Measurements from ENCODE around the gene CECR2.
A peak's percentile ranks its signal among the peaks of the same experiment; 100 is the strongest.

Gene CECR2

DNA sequence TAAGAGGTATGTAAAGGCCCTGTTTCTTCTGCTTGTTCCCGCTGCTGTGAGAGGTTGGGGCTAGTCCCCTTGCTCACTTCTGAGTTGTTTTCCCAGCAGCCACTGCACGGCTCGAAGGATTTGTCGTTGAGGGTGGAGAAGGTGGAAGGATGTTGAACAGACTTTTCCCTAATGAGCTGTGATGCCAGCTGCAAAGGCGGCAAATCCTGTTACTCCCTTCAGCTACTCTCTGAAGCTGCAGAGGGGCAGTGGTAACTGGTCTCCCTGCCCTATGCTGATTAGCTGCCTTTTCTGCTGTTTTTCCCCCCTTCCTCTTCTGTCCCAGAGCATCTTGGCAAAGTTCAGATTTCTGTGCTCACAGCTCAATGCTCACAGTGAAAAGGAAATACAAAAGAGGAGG lies 103.7 kb downstream of the CECR2 start:
- TF ChIP-seq ELF4 (IDR thresholded peaks at IDR 0.05) (no peak), HDGF (IDR thresholded peaks at IDR 0.05; ENCODE audit: borderline replicate concordance) (no peak), FOXK2 (IDR thresholded peaks at IDR 0.05) (no peak)
- TF ChIP-seq, protein P1, sequence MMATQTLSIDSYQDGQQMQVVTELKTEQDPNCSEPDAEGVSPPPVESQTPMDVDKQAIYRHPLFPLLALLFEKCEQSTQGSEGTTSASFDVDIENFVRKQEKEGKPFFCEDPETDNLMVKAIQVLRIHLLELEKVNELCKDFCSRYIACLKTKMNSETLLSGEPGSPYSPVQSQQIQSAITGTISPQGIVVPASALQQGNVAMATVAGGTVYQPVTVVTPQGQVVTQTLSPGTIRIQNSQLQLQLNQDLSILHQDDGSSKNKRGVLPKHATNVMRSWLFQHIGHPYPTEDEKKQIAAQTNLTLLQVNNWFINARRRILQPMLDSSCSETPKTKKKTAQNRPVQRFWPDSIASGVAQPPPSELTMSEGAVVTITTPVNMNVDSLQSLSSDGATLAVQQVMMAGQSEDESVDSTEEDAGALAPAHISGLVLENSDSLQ (IDR thresholded peaks at IDR 0.05), result no peak
- CTCF ChIA-PET, result interaction anchor here (0.8 kb wide), 1 partner anchor 164 kb away, joined by 3 read pairs; no protein-coding TSS in a partner anchor
- no peak for DNase-seq (ENCODE audit: extremely low spot score)
- POLR2A ChIA-PET, result no interaction called here

DNA sequence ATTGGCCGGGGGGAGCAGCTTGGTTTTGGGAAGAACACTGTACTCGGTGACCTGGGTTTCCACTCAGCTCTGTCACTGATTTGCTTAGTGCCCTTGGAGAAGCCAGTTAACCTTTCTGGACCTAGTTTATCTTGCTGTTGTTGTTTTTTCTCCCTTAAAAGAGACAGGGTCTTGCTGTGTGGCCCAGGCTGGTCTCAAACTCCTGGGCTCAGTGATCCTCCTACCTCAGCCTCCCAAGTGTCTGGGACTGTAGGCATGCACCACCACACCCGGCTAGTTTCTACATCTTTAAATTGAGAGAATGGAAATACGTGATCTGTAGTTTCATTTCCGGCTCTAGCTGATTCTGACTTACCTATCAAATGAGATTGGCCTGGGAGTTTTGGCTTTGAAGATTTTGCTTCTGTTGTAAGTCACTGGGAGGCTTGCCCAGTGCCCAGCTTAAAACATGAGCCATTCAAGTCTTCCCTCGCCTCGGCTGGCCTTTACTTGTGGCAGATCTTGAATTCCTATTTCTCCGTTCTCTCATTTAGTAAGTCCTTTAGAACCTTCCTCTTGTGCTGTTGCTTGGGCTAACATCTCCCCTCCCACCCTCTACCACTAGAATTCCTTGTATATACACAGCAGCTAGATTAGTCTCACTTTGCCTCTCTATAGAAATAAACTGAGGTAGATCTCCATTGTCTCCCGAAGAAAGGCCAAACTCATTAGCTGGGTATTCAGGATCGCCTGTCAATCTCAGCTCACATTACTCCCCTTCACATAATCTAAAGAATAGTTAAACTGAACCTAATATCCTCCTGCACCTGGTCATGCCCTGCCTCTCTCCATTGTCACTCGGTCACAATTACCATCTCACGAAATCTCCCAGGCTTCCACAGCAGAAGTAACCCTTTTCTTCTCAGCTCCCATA lies 106.3 kb downstream of the CECR2 start:
- POLR2A ChIA-PET, result interaction anchor here (1.1 to 1.4 kb wide), 2 partner anchors 26 to 304 kb away, joined by 3 read pairs; no protein-coding TSS in a partner anchor
- CTCF ChIA-PET, result interaction anchor here (0.7 kb wide), 1 partner anchor 52 kb away, joined by 3 read pairs; no protein-coding TSS in a partner anchor
- TF ChIP-seq, protein P1 (IDR thresholded peaks at IDR 0.05), result peak; percentile 57
- no peak for TF ChIP-seq BHLHE40 (IDR thresholded peaks at IDR 0.05; ENCODE audit: borderline replicate concordance)
- no peak for DNase-seq (ENCODE audit: extremely low spot score)

DNA sequence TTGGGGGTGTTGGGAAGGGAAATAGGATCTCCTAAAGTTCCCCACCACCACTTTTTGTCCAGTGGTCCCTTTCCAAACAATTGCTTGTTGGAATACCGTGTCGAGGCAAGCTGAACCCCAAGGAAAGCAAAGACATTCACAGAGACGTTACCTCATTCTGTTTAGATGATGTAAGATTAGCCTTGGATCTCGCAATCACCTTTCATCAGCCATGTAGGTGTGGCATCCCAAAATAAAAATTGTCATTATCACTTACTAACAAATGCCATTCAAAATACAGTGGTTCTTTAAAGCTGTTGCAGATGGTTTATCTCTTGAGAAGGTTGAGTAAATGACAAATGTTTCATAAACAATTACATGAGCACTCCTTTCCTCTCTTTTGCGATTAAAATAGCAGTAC lies 107.6 kb downstream of the CECR2 start:
- DNase-seq (ENCODE audit: extremely low spot score), result no peak
- ChIA-PET POLR2A (interaction anchor here (1.0 to 1.7 kb wide), 3 partner anchors 9 to 40 kb away, joined by 3 to 5 read pairs (median 4); no protein-coding TSS in a partner anchor), CTCF (interaction anchor here (0.9 kb wide), 1 partner anchor 10 kb away, joined by 3 read pairs; no protein-coding TSS in a partner anchor)
- TF ChIP-seq TARDBP (IDR thresholded peaks at IDR 0.05), result no peak
- no peak for TF ChIP-seq CTBP1 (IDR thresholded peaks at IDR 0.05; ENCODE audit: borderline replicate concordance)
- TF ChIP-seq SUZ12 (IDR thresholded peaks at IDR 0.05), result no peak
- no peak for TF ChIP-seq ARNT (IDR thresholded peaks at IDR 0.05)
- no peak for TF ChIP-seq ELF4 (IDR thresholded peaks at IDR 0.05)
- TF ChIP-seq BHLHE40 (IDR thresholded peaks at IDR 0.05; ENCODE audit: borderline replicate concordance), result no peak
- TF ChIP-seq FOXK2 (IDR thresholded peaks at IDR 0.05), result no peak
- no peak for TF ChIP-seq L3MBTL2 (conservative IDR thresholded peaks at IDR 0.05)
- TF ChIP-seq FOXA1 (IDR thresholded peaks at IDR 0.05), result no peak
- TF ChIP-seq FOXM1 (IDR thresholded peaks at IDR 0.05; ENCODE audit: borderline replicate concordance), result no peak
- TF ChIP-seq ZNF384 (IDR thresholded peaks at IDR 0.05), result no peak
- TF ChIP-seq LEF1 (IDR thresholded peaks at IDR 0.05; ENCODE audit: borderline replicate concordance), result no peak
- no peak for TF ChIP-seq HDGF (IDR thresholded peaks at IDR 0.05; ENCODE audit: borderline replicate concordance)
- TF ChIP-seq SP1 (IDR thresholded peaks at IDR 0.05), result no peak

DNA sequence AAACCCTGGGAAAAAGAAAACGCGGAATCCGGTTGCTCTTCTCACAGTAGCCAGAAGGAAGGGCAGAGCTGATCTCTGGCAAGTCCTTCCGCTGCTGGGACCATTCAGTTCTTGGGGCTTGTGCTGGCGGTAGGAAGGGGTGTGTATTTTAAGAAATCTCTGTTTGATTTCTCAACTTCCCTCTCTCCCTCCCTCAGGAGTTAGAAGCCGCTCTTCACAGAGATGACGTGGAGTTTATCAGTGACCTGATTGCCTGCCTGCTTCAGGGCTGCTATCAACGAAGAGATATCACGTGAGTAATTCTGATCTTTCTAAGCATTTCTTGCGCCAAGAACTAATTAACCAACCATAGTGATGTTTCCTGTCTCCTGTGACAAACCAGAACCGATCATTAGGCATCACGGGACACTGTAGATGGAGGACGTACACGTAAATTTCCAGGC lies 108.2 kb downstream of the CECR2 start:
- CTCF ChIA-PET, result interaction anchor here (0.6 kb wide), 1 partner anchor 9 kb away, joined by 3 read pairs; no protein-coding TSS in a partner anchor
- POLR2A ChIA-PET, result interaction anchor here (1.0 to 1.7 kb wide), 2 partner anchors 9 to 40 kb away, joined by 4 to 5 read pairs; no protein-coding TSS in a partner anchor
- TF ChIP-seq BHLHE40 (IDR thresholded peaks at IDR 0.05; ENCODE audit: borderline replicate concordance) (no peak), FOXA1 (IDR thresholded peaks at IDR 0.05) (no peak), L3MBTL2 (conservative IDR thresholded peaks at IDR 0.05) (no peak)
- TF ChIP-seq, protein P1 (IDR thresholded peaks at IDR 0.05), result no peak
- DNase-seq (ENCODE audit: extremely low spot score), result peak; percentile 48

DNA sequence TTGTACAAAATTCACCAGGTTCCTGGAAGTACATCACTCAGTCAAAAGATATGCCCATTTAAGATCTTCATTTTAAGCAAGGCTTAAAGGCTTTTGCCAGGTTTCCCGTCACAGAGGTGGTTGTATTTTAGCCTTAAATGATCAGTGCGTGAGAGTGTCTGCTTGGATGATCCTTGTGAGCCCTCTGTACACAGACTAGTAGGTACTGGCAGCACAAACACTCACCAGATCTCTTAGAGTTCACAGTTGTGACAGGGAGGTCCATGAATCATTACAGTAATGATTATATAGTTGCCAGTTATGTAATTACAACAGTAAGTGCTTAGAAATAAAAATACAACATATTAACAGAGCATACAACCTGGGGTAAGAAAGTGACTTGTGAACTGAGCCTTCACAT lies 109.9 kb downstream of the CECR2 start:
- TF ChIP-seq L3MBTL2 (conservative IDR thresholded peaks at IDR 0.05), result no peak
- no peak for TF ChIP-seq HDGF (IDR thresholded peaks at IDR 0.05; ENCODE audit: borderline replicate concordance)
- TF ChIP-seq, protein P1 (IDR thresholded peaks at IDR 0.05), result no peak
- TF ChIP-seq CTBP1 (IDR thresholded peaks at IDR 0.05; ENCODE audit: borderline replicate concordance), result no peak
- TF ChIP-seq SP1 (IDR thresholded peaks at IDR 0.05), result no peak
- TF ChIP-seq BHLHE40 (IDR thresholded peaks at IDR 0.05; ENCODE audit: borderline replicate concordance), result no peak
- TF ChIP-seq FOXA1 (IDR thresholded peaks at IDR 0.05), result no peak
- TF ChIP-seq ELF4 (IDR thresholded peaks at IDR 0.05), result no peak
- no peak for TF ChIP-seq SUZ12 (IDR thresholded peaks at IDR 0.05)
- no peak for TF ChIP-seq ARNT (IDR thresholded peaks at IDR 0.05)
- TF ChIP-seq NFRKB (IDR thresholded peaks at IDR 0.05), result no peak
- TF ChIP-seq FOXK2 (IDR thresholded peaks at IDR 0.05), result no peak
- TF ChIP-seq TARDBP (IDR thresholded peaks at IDR 0.05), result no peak
- TF ChIP-seq FOXM1 (IDR thresholded peaks at IDR 0.05; ENCODE audit: borderline replicate concordance), result no peak
- TF ChIP-seq ZNF384 (IDR thresholded peaks at IDR 0.05), result no peak
- TF ChIP-seq LEF1 (IDR thresholded peaks at IDR 0.05; ENCODE audit: borderline replicate concordance), result no peak
- POLR2A ChIA-PET, result interaction anchor here (0.7 kb wide), 1 partner anchor 307 kb away, joined by 4 read pairs; no protein-coding TSS in a partner anchor
- CTCF ChIA-PET, result no interaction called here
- no peak for DNase-seq (ENCODE audit: extremely low spot score)
